ENCODE measurements around the gene TMPRSS9. TPM values are rescaled to one million over a fixed set of nuclear protein-coding genes. Genes with fewer than 3 reads are reported as not detected.

TMPRSS9 gene
- total and polyA plus RNA-seq, 2 of the 13 experiments (the other 11 are each of a cell fraction or from before 2014, with no cell fraction given), result 2.5 to 5.2 TPM

DNA sequence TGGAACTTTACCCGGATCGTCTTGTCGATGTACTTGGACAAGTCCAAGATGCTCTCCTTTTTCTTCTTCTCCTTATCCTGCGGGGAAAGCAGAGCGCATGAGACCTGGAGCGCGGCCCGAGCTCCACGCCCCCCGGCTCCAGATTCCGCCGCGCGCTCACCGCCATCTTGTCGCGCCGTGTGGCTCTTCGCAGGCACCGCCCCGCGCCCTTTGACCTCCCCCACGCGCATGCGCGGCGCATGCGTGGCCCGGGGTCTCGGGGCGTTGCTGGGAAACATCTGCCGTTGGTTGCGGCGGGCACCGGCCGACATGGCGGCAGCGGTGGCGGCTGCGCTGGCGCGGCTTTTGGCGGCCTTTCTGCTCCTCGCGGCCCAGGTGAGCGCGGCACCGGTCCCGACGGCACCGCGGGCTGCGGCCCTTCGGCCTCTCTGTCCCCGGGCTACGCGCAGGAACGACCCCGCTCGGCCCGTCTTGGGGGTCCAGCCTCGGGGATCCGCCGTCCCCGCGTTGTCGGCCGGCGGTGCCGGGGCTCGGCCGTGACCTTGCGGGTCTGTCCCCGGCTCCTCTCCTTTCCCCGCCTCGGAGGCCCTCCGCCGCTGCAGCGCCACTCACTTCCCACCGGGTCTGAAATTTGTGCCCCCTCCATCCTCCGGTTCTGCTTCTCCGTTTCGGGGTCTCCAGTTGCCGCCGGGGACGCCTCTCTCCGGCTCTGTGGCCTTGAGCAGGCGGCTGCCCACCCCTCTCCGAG is 31.5 kb upstream of the TMPRSS9 start, which contains the start of the genes LSM7 and SPPL2B (continued):
- peak; percentile 95; the same call in 2 of the 3 replicates for TF ChIP-seq MXI1 (IDR thresholded peaks at IDR 0.05; ENCODE audit: borderline replicate concordance, low read depth, low read length)
- TF ChIP-seq TAF1 (CRISPR knock-in tag; IDR thresholded peaks at IDR 0.05), result peak; percentile 91
- TF ChIP-seq ATRX (CRISPR knock-in tag; IDR thresholded peaks at IDR 0.05; ENCODE audit: borderline replicate concordance), result no peak
- peak; percentile 82 for TF ChIP-seq DMAP1 (CRISPR knock-in tag; IDR thresholded peaks at IDR 0.05)
- 0 out of 2 replicates have a peak, but pooled peaks have one; percentile 27 for TF ChIP-seq ZNF629 (CRISPR knock-in tag; conservative IDR thresholded peaks at IDR 0.05)
- TF ChIP-seq, protein P1, sequence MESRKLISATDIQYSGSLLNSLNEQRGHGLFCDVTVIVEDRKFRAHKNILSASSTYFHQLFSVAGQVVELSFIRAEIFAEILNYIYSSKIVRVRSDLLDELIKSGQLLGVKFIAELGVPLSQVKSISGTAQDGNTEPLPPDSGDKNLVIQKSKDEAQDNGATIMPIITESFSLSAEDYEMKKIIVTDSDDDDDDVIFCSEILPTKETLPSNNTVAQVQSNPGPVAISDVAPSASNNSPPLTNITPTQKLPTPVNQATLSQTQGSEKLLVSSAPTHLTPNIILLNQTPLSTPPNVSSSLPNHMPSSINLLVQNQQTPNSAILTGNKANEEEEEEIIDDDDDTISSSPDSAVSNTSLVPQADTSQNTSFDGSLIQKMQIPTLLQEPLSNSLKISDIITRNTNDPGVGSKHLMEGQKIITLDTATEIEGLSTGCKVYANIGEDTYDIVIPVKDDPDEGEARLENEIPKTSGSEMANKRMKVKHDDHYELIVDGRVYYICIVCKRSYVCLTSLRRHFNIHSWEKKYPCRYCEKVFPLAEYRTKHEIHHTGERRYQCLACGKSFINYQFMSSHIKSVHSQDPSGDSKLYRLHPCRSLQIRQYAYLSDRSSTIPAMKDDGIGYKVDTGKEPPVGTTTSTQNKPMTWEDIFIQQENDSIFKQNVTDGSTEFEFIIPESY (CRISPR knock-in tag; IDR thresholded peaks at IDR 0.05), result 0 out of 2 replicates have a peak, but pooled peaks have one; percentile 25
- TF ChIP-seq SRSF9 (IDR thresholded peaks at IDR 0.05; ENCODE audit: borderline replicate concordance, insufficient read depth, low read depth, low read length, poor library complexity, severe bottlenecking), result no peak
- peak in 1 of 2 experiments; percentile 70; a peak in 1 of 4 replicates for TF ChIP-seq KLF16 (CRISPR knock-in tag; IDR thresholded peaks at IDR 0.05)
- no peak for TF ChIP-seq DPF2 (CRISPR knock-in tag; IDR thresholded peaks at IDR 0.05; ENCODE audit: borderline replicate concordance, low read depth)
- no peak for TF ChIP-seq U2AF2 (IDR thresholded peaks at IDR 0.05; ENCODE audit: low read depth, low read length)
- peak; percentile 44; the same call in 1 of the 2 replicates for TF ChIP-seq ZBTB42 (CRISPR knock-in tag; IDR thresholded peaks at IDR 0.05)
- TF ChIP-seq ZNF235 (CRISPR knock-in tag; IDR thresholded peaks at IDR 0.05; ENCODE audit: borderline replicate concordance), result no peak
- TF ChIP-seq ZMYM4 (CRISPR knock-in tag; IDR thresholded peaks at IDR 0.05), result peak; percentile 44; the same call in 1 of the 2 replicates
- 0 out of 2 replicates have a peak, but pooled peaks have one; percentile 29 for TF ChIP-seq SOX5 (CRISPR knock-in tag; IDR thresholded peaks at IDR 0.05; ENCODE audit: borderline replicate concordance)
- TF ChIP-seq ZNF563 (CRISPR knock-in tag; IDR thresholded peaks at IDR 0.05), result peak; percentile 22; the same call in 1 of the 2 replicates
- peak; percentile 82 for TF ChIP-seq PHF8 (CRISPR knock-in tag; IDR thresholded peaks at IDR 0.05)
- TF ChIP-seq ARNT2 (CRISPR knock-in tag; IDR thresholded peaks at IDR 0.05; ENCODE audit: low read depth), result peak; percentile 19; the same call in 1 of the 2 replicates
- TF ChIP-seq, protein P2, sequence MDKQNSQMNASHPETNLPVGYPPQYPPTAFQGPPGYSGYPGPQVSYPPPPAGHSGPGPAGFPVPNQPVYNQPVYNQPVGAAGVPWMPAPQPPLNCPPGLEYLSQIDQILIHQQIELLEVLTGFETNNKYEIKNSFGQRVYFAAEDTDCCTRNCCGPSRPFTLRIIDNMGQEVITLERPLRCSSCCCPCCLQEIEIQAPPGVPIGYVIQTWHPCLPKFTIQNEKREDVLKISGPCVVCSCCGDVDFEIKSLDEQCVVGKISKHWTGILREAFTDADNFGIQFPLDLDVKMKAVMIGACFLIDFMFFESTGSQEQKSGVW (CRISPR knock-in tag; IDR thresholded peaks at IDR 0.05; ENCODE audit: borderline replicate concordance), result no peak
- 0 out of 2 replicates have a peak, but pooled peaks have one; percentile 19 for TF ChIP-seq SMAD3 (CRISPR knock-in tag; IDR thresholded peaks at IDR 0.05)
- TF ChIP-seq, protein P3, sequence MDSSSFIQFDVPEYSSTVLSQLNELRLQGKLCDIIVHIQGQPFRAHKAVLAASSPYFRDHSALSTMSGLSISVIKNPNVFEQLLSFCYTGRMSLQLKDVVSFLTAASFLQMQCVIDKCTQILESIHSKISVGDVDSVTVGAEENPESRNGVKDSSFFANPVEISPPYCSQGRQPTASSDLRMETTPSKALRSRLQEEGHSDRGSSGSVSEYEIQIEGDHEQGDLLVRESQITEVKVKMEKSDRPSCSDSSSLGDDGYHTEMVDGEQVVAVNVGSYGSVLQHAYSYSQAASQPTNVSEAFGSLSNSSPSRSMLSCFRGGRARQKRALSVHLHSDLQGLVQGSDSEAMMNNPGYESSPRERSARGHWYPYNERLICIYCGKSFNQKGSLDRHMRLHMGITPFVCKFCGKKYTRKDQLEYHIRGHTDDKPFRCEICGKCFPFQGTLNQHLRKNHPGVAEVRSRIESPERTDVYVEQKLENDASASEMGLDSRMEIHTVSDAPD (CRISPR knock-in tag; IDR thresholded peaks at IDR 0.05), result peak; percentile 58; the same call in 1 of the 2 replicates
- TF ChIP-seq PPARG (CRISPR knock-in tag; conservative IDR thresholded peaks at IDR 0.05), result peak; percentile 34; the same call in 1 of the 2 replicates
- TF ChIP-seq NFKB2 (CRISPR knock-in tag; IDR thresholded peaks at IDR 0.05; ENCODE audit: borderline replicate concordance), result peak; percentile 43; the same call in 1 of the 2 replicates
- no peak for TF ChIP-seq ZNF616 (CRISPR knock-in tag; IDR thresholded peaks at IDR 0.05; ENCODE audit: low read depth)
- no peak for TF ChIP-seq ZSCAN30 (CRISPR knock-in tag; IDR thresholded peaks at IDR 0.05)
- peak; percentile 68; the same call in 1 of the 2 replicates for TF ChIP-seq FOXC1 (CRISPR knock-in tag; IDR thresholded peaks at IDR 0.05; ENCODE audit: borderline replicate concordance)
- peak; percentile 27; the same call in 1 of the 2 replicates for TF ChIP-seq RARA (CRISPR knock-in tag; IDR thresholded peaks at IDR 0.05)
- TF ChIP-seq ZEB1 (IDR thresholded peaks at IDR 0.05; ENCODE audit: insufficient replicate concordance, low read depth), result no peak
